ENCODE results near the gene ITFG2. TPM values are rescaled to one million over a fixed set of nuclear protein-coding genes. Genes with fewer than 3 reads are reported as not detected.

Gene ITFG2
- total RNA-seq, 1 experiment from 2014 or later, result 39.2 TPM

GRCh38 chr12:2858334-2858733, 45.9 kb downstream of the ITFG2 start:
- TF ChIP-seq CTCF (conservative IDR thresholded peaks at IDR 0.05; ENCODE audit: low read depth, low read length) (no peak), EZH2 (IDR thresholded peaks at IDR 0.05; ENCODE audit: borderline replicate concordance, low read depth, low read length, poor library complexity, severe bottlenecking) (no peak)
- Histone ChIP-seq H3K36me3 (ENCODE audit: insufficient read depth, low read length, poor library complexity, severe bottlenecking) (peaks cover 52% of the 10 kb centered on the region), H3K27ac (ENCODE audit: low read depth, low read length, poor library complexity, severe bottlenecking) (no peak overlapping the region), H3K4me1 (ENCODE audit: insufficient read depth, low read length, poor library complexity, severe bottlenecking) (no peaks in the 10 kb centered on the region), H3K9me3 (ENCODE audit: low read depth, low read length, poor library complexity, severe bottlenecking) (no peaks in the 10 kb centered on the region), H3K4me3 (ENCODE audit: low read depth, low read length, poor library complexity, severe bottlenecking) (no peak overlapping the region), H3K27me3 (replicated peaks; ENCODE audit: insufficient read depth, low read depth, low read length, poor library complexity) (no peaks in the 10 kb centered on the region)
- ChIA-PET POLR2A (ENCODE audit: low non-redundant PET) (no interaction called here), CTCF (no interaction called here)
- BruUV-seq (replicated peaks), result no TSS peak
- intact Hi-C loops (cut with micrococcal nuclease; ENCODE audit: unreplicated experiment), result no loop called here
- DNase-seq (ENCODE audit: low spot score), result no peak

- BruUV-seq (replicated peaks), result no TSS peak
- ChIA-PET POLR2A (ENCODE audit: low non-redundant PET) (no interaction called here), CTCF (no interaction called here)
Measured at GRCh38 chr12:2858944-2859421, 46.5 kb downstream of the ITFG2 start.

GRCh38 chr12:2860170-2860569, 47.7 kb downstream of the ITFG2 start:
- no peak for DNase-seq (ENCODE audit: low spot score)
- no peak overlapping the region for H3K27ac ChIP-seq (ENCODE audit: low read depth, low read length, poor library complexity, severe bottlenecking)
- no peaks in the 10 kb centered on the region for H3K4me1 ChIP-seq (ENCODE audit: insufficient read depth, low read length, poor library complexity, severe bottlenecking)
- H3K9me3 ChIP-seq (ENCODE audit: low read depth, low read length, poor library complexity, severe bottlenecking), result no peaks in the 10 kb centered on the region
- H3K36me3 ChIP-seq (ENCODE audit: insufficient read depth, low read length, poor library complexity, severe bottlenecking), result peaks cover 68% of the 10 kb centered on the region
- H3K27me3 ChIP-seq (replicated peaks; ENCODE audit: insufficient read depth, low read depth, low read length, poor library complexity), result no peaks in the 10 kb centered on the region
- POLR2A ChIA-PET (ENCODE audit: low non-redundant PET), result no interaction called here
- no TSS peak for BruUV-seq (replicated peaks)
- CTCF ChIA-PET, result no interaction called here
- H3K4me3 ChIP-seq (ENCODE audit: low read depth, low read length, poor library complexity, severe bottlenecking), result no peak overlapping the region
- TF ChIP-seq CTCF (conservative IDR thresholded peaks at IDR 0.05; ENCODE audit: low read depth, low read length) (no peak), EZH2 (IDR thresholded peaks at IDR 0.05; ENCODE audit: borderline replicate concordance, low read depth, low read length, poor library complexity, severe bottlenecking) (no peak)
- intact Hi-C loops (cut with micrococcal nuclease; ENCODE audit: unreplicated experiment), result no loop called here

More at GRCh38 chr12:2858944-2859421, 46.5 kb downstream of the ITFG2 start:
- TF ChIP-seq EZH2 (IDR thresholded peaks at IDR 0.05; ENCODE audit: borderline replicate concordance, low read depth, low read length, poor library complexity, severe bottlenecking) (no peak), CTCF (conservative IDR thresholded peaks at IDR 0.05; ENCODE audit: low read depth, low read length) (no peak)
- Histone ChIP-seq H3K36me3 (ENCODE audit: insufficient read depth, low read length, poor library complexity, severe bottlenecking) (peaks cover 56% of the 10 kb centered on the region), H3K27me3 (replicated peaks; ENCODE audit: insufficient read depth, low read depth, low read length, poor library complexity) (no peaks in the 10 kb centered on the region), H3K4me1 (ENCODE audit: insufficient read depth, low read length, poor library complexity, severe bottlenecking) (no peaks in the 10 kb centered on the region), H3K27ac (ENCODE audit: low read depth, low read length, poor library complexity, severe bottlenecking) (no peak overlapping the region), H3K4me3 (ENCODE audit: low read depth, low read length, poor library complexity, severe bottlenecking) (no peak overlapping the region), H3K9me3 (ENCODE audit: low read depth, low read length, poor library complexity, severe bottlenecking) (no peaks in the 10 kb centered on the region)
- intact Hi-C loops (cut with micrococcal nuclease; ENCODE audit: unreplicated experiment), result no loop called here
- DNase-seq (ENCODE audit: low spot score), result no peak
